K562 (cell line): ENCODE measurements around the gene RAMP2. TPM values are rescaled to one million over a fixed set of nuclear protein-coding genes. Genes with fewer than 3 reads are reported as not detected.

Experiments used
- CCAR2 ChIP-seq: fragments of 200-400 bp; formaldehyde crosslinking; IDR thresholded peaks from 2 replicates; pipeline ENCODE4 v1.6.1; 2017; ENCODE audit warnings: mild to moderate bottlenecking, low read depth, low read length
- PRMT5 ChIP-seq: sonication (generic); formaldehyde crosslinking; IDR thresholded peaks from 2 replicates; pipeline ENCODE4 v1.5.0; 2020; ENCODE audit warnings: missing genetic modification reagents
- STAT5A ChIP-seq: IDR thresholded peaks from 2 replicates; pipeline ENCODE4 v1.6.1; 2012; ENCODE audit warnings: low read length, inconsistent platforms, borderline replicate concordance
- TCF7L2 ChIP-seq: fragments of 150-350 bp; IDR thresholded peaks from 2 replicates; pipeline ENCODE4 v1.6.1; 2016; ENCODE audit warnings: low read depth, mild to moderate bottlenecking, low read length, moderate library complexity
- ZNF699 ChIP-seq: fragments of 250-450 bp; sonication (Bioruptor Pico); IDR thresholded peaks from 2 replicates; pipeline ENCODE4 v1.8.0; 2021; ENCODE audit warnings: mild to moderate bottlenecking, moderate library complexity; ENCODE audit not compliant: insufficient replicate concordance
- polyA plus RNA-seq, 8 experiments: library from polyadenylated mRNA; depleted of rRNA in 4 of 8; stranded (reverse) in 5 of 8; unstranded in 3 of 8; fragments of >200 nt; fragmentation: Nextera tagmentation in 2 of 8; fragmentation: Illumina TruSeq in 1 of 8; extraction: Ambion mirVana in 2 of 8; extraction: Trizol in 1 of 8; gene quantifications; 2 replicates each; pipeline versions ENCODE4 v1.2.1 to v1.2.3, GENCODE V29; 2011 to 2014; ENCODE audit warnings: inconsistent platforms in 1 of 8, missing spikeins in 1 of 8
- total RNA-seq, 7 experiments: library from RNA; depleted of rRNA in 6 of 7; stranded (reverse); fragments of >200 nt in 6 of 7; fragmentation: Illumina TruSeq in 2 of 7; extraction: Trizol in 2 of 7; gene quantifications; 2 replicates each; pipeline versions ENCODE4 v1.2.1 to v1.2.3, GENCODE V29; 2011 to 2021; ENCODE audit warnings: low replicate concordance in 1 of 7
- TF ChIP-seq, protein P1 (sequence below): fragments of 450-650 bp; IDR thresholded peaks from 2 replicates; pipeline ENCODE4 v1.6.1; 2014; ENCODE audit warnings: low read depth, mild to moderate bottlenecking, moderate library complexity, borderline replicate concordance
- TF ChIP-seq, protein P2 (sequence below), 2 experiments: fragments of 450-650 bp; IDR thresholded peaks; 2 replicates each; pipeline ENCODE4 v1.6.1; 2016; ENCODE audit warnings: mild to moderate bottlenecking in 2 of 2, borderline replicate concordance in 1 of 2, low read depth in 1 of 2, moderate library complexity in 1 of 2

RAMP2 gene
- total and polyA plus RNA-seq, 9 of the 15 experiments (the other 6 are each of a cell fraction or from before 2014, with no cell fraction given) = not detected

DNA sequence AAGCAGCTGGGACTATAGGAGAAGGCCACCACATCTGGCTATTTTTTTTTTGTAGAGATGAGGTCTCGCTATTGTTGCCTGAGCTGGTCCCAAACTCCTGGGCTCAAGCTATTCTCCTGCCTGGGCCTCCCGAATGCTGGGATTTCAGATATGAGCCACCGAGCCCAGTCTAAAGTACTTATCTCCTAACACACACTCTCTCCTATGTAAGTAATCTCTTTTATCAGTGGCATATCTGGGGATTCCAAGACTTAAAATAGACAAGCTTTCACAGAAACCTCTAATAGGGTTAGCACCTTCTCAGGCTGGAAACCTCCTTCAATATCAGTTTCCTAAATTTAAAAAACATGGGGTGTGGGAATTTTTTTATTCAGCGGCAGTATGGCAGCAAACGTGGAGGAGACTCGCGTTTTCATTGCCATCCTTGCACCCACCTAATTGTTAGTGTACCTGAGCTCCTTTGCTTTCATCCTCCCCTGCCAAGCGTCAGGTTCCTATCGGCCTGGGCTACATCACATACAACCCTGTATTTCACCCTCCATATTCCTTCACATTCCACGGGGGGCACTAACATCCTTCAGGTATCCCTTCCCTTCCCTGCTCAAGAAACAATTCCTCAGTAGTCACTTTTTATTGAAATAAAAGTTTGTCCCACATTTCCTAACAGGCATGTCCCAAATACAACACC lies 17.3 kb upstream of the RAMP2 start (continued):
- TF ChIP-seq ZNF699 (CRISPR knock-in tag) = no peak
- TF ChIP-seq, protein P1, sequence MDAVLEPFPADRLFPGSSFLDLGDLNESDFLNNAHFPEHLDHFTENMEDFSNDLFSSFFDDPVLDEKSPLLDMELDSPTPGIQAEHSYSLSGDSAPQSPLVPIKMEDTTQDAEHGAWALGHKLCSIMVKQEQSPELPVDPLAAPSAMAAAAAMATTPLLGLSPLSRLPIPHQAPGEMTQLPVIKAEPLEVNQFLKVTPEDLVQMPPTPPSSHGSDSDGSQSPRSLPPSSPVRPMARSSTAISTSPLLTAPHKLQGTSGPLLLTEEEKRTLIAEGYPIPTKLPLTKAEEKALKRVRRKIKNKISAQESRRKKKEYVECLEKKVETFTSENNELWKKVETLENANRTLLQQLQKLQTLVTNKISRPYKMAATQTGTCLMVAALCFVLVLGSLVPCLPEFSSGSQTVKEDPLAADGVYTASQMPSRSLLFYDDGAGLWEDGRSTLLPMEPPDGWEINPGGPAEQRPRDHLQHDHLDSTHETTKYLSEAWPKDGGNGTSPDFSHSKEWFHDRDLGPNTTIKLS = no peak
- no peak for TF ChIP-seq TCF7L2
- TF ChIP-seq, protein P2, sequence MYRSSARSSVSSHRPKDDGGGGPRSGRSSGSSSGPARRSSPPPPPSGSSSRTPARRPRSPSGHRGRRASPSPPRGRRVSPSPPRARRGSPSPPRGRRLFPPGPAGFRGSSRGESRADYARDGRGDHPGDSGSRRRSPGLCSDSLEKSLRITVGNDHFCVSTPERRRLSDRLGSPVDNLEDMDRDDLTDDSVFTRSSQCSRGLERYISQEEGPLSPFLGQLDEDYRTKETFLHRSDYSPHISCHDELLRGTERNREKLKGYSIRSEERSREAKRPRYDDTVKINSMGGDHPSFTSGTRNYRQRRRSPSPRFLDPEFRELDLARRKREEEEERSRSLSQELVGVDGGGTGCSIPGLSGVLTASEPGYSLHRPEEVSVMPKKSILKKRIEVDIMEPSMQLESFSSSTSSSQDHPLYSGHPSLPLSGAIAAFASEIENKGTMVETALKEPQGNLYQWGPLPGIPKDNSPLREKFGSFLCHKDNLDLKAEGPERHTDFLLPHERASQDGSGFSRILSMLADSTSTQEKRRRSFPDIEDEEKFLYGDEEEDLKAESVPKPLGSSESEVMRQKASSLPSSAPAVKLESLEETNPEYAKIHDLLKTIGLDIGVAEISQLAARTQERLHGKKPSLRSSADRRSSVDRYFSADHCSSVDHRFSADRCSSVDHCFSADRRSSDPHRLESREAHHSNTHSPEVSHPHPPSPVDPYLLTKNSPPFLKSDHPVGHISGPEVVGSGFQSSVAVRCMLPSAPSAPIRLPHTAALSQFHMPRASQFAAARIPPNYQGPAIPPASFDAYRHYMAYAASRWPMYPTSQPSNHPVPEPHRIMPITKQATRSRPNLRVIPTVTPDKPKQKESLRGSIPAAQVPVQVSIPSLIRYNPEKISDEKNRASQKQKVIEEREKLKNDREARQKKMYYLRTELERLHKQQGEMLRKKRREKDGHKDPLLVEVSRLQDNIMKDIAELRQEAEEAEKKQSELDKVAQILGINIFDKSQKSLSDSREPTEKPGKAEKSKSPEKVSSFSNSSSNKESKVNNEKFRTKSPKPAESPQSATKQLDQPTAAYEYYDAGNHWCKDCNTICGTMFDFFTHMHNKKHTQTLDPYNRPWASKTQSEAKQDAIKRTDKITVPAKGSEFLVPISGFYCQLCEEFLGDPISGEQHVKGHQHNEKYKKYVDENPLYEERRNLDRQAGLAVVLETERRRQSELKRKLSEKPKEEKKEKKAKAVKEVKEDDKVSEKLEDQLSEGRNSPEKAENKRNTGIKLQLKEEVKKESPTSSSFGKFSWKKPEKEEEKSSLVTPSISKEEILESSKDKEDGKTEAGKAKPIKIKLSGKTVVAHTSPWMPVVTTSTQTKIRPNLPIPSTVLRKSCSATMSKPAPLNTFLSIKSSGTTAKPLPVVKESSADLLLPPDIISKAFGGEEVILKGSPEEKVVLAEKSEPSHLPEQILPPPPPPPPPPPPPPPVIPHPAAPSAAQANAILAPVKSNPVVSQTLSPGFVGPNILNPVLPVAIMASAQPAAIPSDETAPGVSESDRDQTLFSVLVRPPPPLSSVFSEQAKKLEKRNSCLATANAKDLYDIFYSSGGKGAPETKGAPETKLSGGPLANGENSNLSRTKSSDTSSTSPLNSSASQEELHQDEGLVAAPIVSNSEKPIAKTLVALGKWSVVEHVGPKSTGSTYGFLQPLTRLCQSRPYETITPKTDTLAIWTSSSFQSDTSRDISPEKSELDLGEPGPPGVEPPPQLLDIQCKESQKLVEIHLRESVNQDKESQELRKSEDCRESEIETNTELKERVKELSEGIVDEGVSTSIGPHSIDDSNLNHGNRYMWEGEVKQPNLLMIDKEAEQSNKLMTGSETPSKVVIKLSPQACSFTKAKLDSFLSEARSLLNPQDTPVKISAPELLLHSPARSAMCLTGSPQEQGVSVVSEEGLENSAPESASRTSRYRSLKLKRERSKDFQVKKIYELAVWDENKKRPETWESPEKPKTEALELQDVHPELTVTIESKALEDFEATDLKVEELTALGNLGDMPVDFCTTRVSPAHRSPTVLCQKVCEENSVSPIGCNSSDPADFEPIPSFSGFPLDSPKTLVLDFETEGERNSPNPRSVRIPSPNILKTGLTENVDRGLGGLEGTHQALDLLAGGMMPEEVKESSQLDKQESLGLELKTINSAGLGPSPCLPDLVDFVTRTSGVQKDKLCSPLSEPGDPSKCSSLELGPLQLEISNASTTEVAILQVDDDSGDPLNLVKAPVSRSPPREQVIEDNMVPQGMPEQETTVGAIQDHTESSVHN (IDR thresholded peaks at IDR 0.05; ENCODE audit: borderline replicate concordance in 1 of 2, low read depth in 1 of 2) = no peak
- TF ChIP-seq PRMT5 (CRISPR knock-in tag) = no peak
- no peak for TF ChIP-seq CCAR2
- TF ChIP-seq STAT5A = peak; percentile 71; the same call in 1 of the 2 replicates
